Adrenal gland (tissue), 12 donors: Measurements from ENCODE around the gene SLC25A47. TPM values are rescaled to one million over a fixed set of nuclear protein-coding genes. Genes with fewer than 3 reads are reported as not detected.

ENCODE experiments used
- DNase-seq, 7 donors: peaks; one replicate each; pipeline ENCODE4 v3.0.0-alpha.2; 2019 to 2020
- H3K27ac ChIP-seq, 5 donors: fragments of 200-600 bp; sonication (generic) in 4 of 5; 1 replicate in 3 of 5; 2 replicates in 2 of 5; pipeline versions ENCODE4 v1.5.1 to v1.8.0; 2016 to 2020; ENCODE audit warnings: mild to moderate bottlenecking in 1 of 5
- H3K27me3 ChIP-seq: fragments of 200-600 bp; 2 replicates; pipeline ENCODE4 v1.8.0; 2021
- H3K36me3 ChIP-seq, 2 donors: fragments of 200-600 bp; replicated peaks in 1 of 2; 1 replicate in 1 of 2; 2 replicates in 1 of 2; pipeline versions ENCODE4 v1.5.1 to v1.8.0; 2018 to 2022
- H3K4me1 ChIP-seq, 2 donors: fragments of 200-600 bp; replicated peaks in 1 of 2; 1 replicate in 1 of 2; 2 replicates in 1 of 2; pipeline versions ENCODE4 v1.5.1 to v1.8.0; 2018 to 2021
- H3K4me3 ChIP-seq, 4 donors: fragments of 200-600 bp; sonication (generic) in 3 of 4; one replicate each; pipeline ENCODE4 v1.5.1; 2016 to 2018
- H3K9me3 ChIP-seq, 3 donors: fragments of 200-600 bp; sonication (generic) in 1 of 3; replicated peaks in 1 of 3; 1 replicate in 2 of 3; 2 replicates in 1 of 3; pipeline versions ENCODE4 v1.5.1 to v1.8.0; 2016 to 2021
- POLR2A ChIP-seq, 2 donors: fragments of 450-650 bp; IDR thresholded peaks; one replicate each; pipeline ENCODE4 v1.6.1; 2017; ENCODE audit warnings: antibody characterized with exemption in 2 of 2, mild to moderate bottlenecking in 2 of 2, moderate library complexity in 1 of 2
- WGBS, 4 donors: extraction: QIAGEN DNeasy Blood & Tissue Kit in 2 of 4; methylation state at CpG; one replicate each; pipeline versions ENCODE4 v1.1.5 to v1.1.7; 2013 to 2017; 5-methylcytosine and 5-hydroxymethylcytosine counted together
- intact Hi-C, 2 donors: fragments of 100-400 bp; cut with DNase I; formaldehyde crosslinking; loops; one replicate each; pipeline versions ENCODE4 v1.14.1 to v1.15.0; 2022 to 2023
- polyA plus RNA-seq, 3 donors: library from polyadenylated mRNA; stranded (reverse); fragments of 200-250 nt in 2 of 3; fragments of 350-450 nt in 1 of 3; fragmentation: Illumina TruSeq in 1 of 3; extraction: RNeasy Lipid Tissue Mini Kit (QIAGEN cat#74804) in 1 of 3; gene quantifications; one replicate each; pipeline ENCODE4 v1.2.3, GENCODE V29; 2013 to 2014
- total RNA-seq, 9 donors: library from RNA; depleted of rRNA in 4 of 9; stranded (reverse); fragments of >200 nt in 4 of 9; fragments of 120-200 nt in 1 of 9; fragmentation: NEBNext Ultra II Directional in 1 of 9; extraction: Animal tissue kit (Norgen Biotek cat#: 25700) in 1 of 9; gene quantifications; one replicate each; pipeline versions ENCODE4 v1.1.0 to v1.2.4, GENCODE V29; 2013 to 2023
- TF ChIP-seq, protein P1 (sequence below), 6 experiments: fragments of 450-650 bp in 4 of 6; fragments of 200-600 bp in 2 of 6; sonication (generic) in 1 of 6; IDR thresholded peaks; 1 replicate in 5 of 6; 2 replicates in 1 of 6; pipeline versions ENCODE4 v1.5.1 to v1.8.0; 2016 to 2021; ENCODE audit warnings: antibody characterized with exemption in 6 of 6, mild to moderate bottlenecking in 2 of 6, moderate library complexity in 1 of 6
- donor health status: healthy with polysubstance abuse.
- donor health status: Bipolar disorder and iron deficiency.
- donor health status: DM: yes; HTN: yes; CAD: no.
- donor health status: DM: no; HTN: no; CAD: no.
- donor health status: DM: no; HTN: no; CAD: no.
- donor health status: DM: yes; HTN: yes; CAD: no.

SLC25A47 gene
- total and polyA plus RNA-seq, 12 donors, result 0.07 to 0.28 (median 0.14) TPM; not detected in 9

DNA sequence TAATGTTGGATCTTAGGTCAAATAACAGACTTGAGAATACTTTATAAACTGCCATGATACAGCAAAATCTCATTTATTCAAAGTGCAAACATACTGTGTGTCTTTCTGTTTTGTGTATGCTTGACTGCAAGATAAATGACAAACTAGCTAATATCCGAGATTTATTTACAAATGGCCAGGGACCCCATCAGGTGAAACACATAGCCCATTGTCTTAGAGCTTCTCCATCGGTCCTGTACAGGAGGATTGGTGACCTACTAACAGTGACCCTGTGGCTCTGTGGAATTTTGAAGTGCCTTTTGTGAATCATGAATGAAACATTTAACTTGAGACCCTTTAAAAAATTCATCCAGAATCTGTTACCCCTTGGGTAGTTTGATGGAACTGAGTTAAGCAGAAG, 44.0 kb upstream of the SLC25A47 start:
- H3K4me3 ChIP-seq, result no peak overlapping the region
- 65 to 85% (median 74%) methylated on average over 2 of the region's 2 CpGs for WGBS, 4 donors
- H3K36me3 ChIP-seq, result peaks cover 0 to 15% of the 10 kb centered on the region in 2 donors
- DNase-seq, result no peak
- H3K27ac ChIP-seq, result no peak overlapping the region
- peaks cover 0 to 26% of the 10 kb centered on the region in 2 donors for H3K4me1 ChIP-seq
- intact Hi-C loops, result loop anchor here in 1 of 2 donors (5.0 kb wide), 1 partner anchor 37 kb away; no protein-coding TSS in a partner anchor
- no peaks in the 10 kb centered on the region for H3K9me3 ChIP-seq
- H3K27me3 ChIP-seq, result no peaks in the 10 kb centered on the region
- TF ChIP-seq POLR2A (IDR thresholded peaks at IDR 0.05), result no peak
- TF ChIP-seq, protein P1, sequence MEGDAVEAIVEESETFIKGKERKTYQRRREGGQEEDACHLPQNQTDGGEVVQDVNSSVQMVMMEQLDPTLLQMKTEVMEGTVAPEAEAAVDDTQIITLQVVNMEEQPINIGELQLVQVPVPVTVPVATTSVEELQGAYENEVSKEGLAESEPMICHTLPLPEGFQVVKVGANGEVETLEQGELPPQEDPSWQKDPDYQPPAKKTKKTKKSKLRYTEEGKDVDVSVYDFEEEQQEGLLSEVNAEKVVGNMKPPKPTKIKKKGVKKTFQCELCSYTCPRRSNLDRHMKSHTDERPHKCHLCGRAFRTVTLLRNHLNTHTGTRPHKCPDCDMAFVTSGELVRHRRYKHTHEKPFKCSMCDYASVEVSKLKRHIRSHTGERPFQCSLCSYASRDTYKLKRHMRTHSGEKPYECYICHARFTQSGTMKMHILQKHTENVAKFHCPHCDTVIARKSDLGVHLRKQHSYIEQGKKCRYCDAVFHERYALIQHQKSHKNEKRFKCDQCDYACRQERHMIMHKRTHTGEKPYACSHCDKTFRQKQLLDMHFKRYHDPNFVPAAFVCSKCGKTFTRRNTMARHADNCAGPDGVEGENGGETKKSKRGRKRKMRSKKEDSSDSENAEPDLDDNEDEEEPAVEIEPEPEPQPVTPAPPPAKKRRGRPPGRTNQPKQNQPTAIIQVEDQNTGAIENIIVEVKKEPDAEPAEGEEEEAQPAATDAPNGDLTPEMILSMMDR (IDR thresholded peaks at IDR 0.05), result no peak

DNA sequence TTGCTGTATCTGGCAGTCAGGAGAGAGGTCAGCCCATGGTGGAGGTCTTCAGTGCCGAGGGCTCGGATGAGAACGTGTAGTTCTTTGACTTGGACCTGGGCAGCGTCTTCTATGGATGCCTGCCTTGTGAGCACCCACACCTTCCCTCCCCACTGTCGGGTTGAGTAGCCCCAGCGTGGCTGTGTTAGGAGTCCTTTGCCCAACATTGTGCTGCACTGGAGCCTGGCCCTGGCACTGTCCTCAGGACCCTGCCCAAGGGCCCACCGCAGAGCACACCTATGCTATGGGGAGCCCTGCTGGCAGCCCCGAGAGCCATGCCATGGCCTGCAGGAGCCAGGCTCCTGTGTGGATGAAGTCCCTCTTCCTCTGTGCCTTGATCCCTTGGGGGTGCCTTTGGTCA, 43.6 kb upstream of the SLC25A47 start:
- H3K36me3 ChIP-seq, result peaks cover 0 to 15% of the 10 kb centered on the region in 2 donors
- WGBS, 4 donors, result 91 to 100% (median 94%) methylated on average over 2 to 8 of the region's 8 CpGs
- intact Hi-C loops, result loop anchor here in 1 of 2 donors (5.0 kb wide), 1 partner anchor 37 kb away; no protein-coding TSS in a partner anchor
- DNase-seq, result peak in 3 of 7 donors; percentile 10 to 52 (median 19)
- no peak overlapping the region for H3K4me3 ChIP-seq
- peak overlapping the region in 1 of 5 donors; percentile 13 for H3K27ac ChIP-seq
- no peaks in the 10 kb centered on the region for H3K9me3 ChIP-seq
- H3K4me1 ChIP-seq, result peaks cover 0 to 29% of the 10 kb centered on the region in 2 donors
- TF ChIP-seq, protein P1 (IDR thresholded peaks at IDR 0.05), result no peak
- TF ChIP-seq POLR2A (IDR thresholded peaks at IDR 0.05), result no peak
- H3K27me3 ChIP-seq, result no peaks in the 10 kb centered on the region

DNA sequence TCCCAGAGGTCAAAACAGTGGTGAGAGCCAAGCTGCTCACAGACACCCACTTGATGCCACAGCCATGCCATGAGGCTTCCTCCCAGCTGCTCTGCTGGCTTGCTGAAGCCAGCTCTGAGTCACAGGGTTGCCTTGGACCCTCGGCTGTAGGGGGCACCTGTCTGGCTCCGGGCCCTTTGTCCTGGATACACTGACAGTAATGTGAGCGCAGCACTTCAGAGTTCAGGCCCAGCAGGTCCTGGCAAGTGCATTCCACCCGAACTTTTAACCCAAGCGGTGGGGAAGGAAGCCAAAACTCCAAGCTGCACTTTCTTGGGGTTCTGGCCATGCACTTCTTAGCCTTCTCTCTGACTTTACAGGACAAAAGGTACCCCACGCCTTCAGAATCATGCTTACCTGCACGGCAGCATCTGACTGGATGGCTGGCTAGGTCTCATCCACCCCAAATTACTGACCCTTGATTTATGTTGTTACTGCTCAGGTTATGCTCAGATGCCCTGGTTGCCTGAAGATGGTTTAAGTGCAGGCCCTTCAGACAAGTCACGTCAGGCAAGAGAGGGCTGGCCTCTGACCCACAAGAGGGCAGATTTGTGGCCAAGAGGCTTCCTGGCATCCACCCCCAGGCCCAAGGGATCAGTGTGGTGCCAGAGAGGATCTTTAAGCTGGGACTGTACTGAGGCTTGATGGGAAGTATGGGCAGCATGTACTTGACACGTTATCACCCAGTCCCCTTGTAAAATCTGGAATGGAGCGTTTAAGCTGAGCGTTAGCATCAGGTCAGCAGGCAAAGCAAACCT, 41.7 kb upstream of the SLC25A47 start:
- H3K36me3 ChIP-seq, result peaks cover 0 to 12% of the 10 kb centered on the region in 2 donors
- TF ChIP-seq, protein P1 (IDR thresholded peaks at IDR 0.05), result no peak
- TF ChIP-seq POLR2A (IDR thresholded peaks at IDR 0.05), result no peak
- peak overlapping the region in 1 of 5 donors; percentile 20 for H3K27ac ChIP-seq
- H3K9me3 ChIP-seq, result no peaks in the 10 kb centered on the region
- peak in 3 of 7 donors; percentile 23 to 52 (median 27) for DNase-seq
- no peaks in the 10 kb centered on the region for H3K27me3 ChIP-seq
- WGBS, 4 donors, result 71 to 80% (median 76%) methylated on average over 8 to 11 of the region's 11 CpGs
- no peak overlapping the region for H3K4me3 ChIP-seq
- peaks cover 7 to 38% of the 10 kb centered on the region in 2 donors for H3K4me1 ChIP-seq
- intact Hi-C loops, result no loop called here

DNA sequence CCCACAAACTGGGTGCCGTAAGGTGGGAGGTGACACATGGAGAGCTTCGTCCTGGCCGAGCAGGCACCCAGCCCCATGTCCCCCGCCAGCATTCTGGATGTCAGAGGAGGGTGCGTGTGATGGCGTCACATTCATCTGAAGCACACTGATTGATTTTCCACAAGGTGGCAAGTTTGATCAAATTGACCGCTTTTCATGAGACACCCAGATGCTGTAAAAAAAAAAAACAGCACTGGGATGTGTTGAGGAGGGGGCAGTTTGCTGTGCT, 41.1 kb upstream of the SLC25A47 start:
- no peak for TF ChIP-seq POLR2A (IDR thresholded peaks at IDR 0.05)
- TF ChIP-seq, protein P1 (IDR thresholded peaks at IDR 0.05), result no peak
- Histone ChIP-seq H3K27me3 (no peaks in the 10 kb centered on the region), H3K27ac (peak overlapping the region in 1 of 5 donors; percentile 20), H3K4me1 (peaks cover 13 to 42% of the 10 kb centered on the region in 2 donors), H3K9me3 (no peaks in the 10 kb centered on the region), H3K4me3 (no peak overlapping the region), H3K36me3 (peaks cover 0 to 7% of the 10 kb centered on the region in 2 donors)
- 94 to 100% (median 96%) methylated on average over 7 of the region's 7 CpGs for WGBS, 4 donors
- intact Hi-C loops, result no loop called here
- peak in 2 of 7 donors; percentile 20 to 45 for DNase-seq
